K562 (cell line): Measurements from ENCODE around the gene CLEC2L. TPM values are rescaled to one million over a fixed set of nuclear protein-coding genes. Genes with fewer than 3 reads are reported as not detected.

Source experiments
- ASH1L ChIP-seq: fragments of 450-650 bp; IDR thresholded peaks from 2 replicates; pipeline ENCODE4 v1.6.1; 2018; ENCODE audit warnings: borderline replicate concordance, mild to moderate bottlenecking, low read depth; ENCODE audit not compliant: partially characterized antibody
- BMI1 ChIP-seq: fragments of 150-350 bp; IDR thresholded peaks from 2 replicates; pipeline ENCODE4 v1.6.1; 2014; ENCODE audit warnings: low read length
- FOXJ3 ChIP-seq: sonication (generic); formaldehyde crosslinking; IDR thresholded peaks from 2 replicates; pipeline ENCODE4 v1.4.0; 2020; ENCODE audit warnings: mild to moderate bottlenecking, missing genetic modification reagents
- HEY1 ChIP-seq: fragments of 250-450 bp; sonication (Bioruptor Pico); IDR thresholded peaks from 2 replicates; pipeline ENCODE4 v1.5.0; 2020; ENCODE audit warnings: mild to moderate bottlenecking, moderate library complexity, borderline replicate concordance
- IRF2 ChIP-seq: sonication (generic); formaldehyde crosslinking; IDR thresholded peaks from 2 replicates; pipeline ENCODE4 v1.8.1; 2022; ENCODE audit warnings: mild to moderate bottlenecking, missing genetic modification reagents
- KLF16 ChIP-seq: IDR thresholded peaks from 2 replicates; pipeline ENCODE4 v1.6.1; 2016; ENCODE audit warnings: antibody characterized with exemption
- NR2F6 ChIP-seq: fragments of 450-650 bp; formaldehyde crosslinking; IDR thresholded peaks from 2 replicates; pipeline ENCODE4 v1.4.0; 2020; ENCODE audit warnings: mild to moderate bottlenecking
- RAD51 ChIP-seq: fragments of 450-650 bp; IDR thresholded peaks from 2 replicates; pipeline ENCODE4 v1.7.1; 2016; ENCODE audit warnings: low read depth, mild to moderate bottlenecking, borderline replicate concordance
- SNRNP70 ChIP-seq: fragments of 200-400 bp; formaldehyde crosslinking; optimal IDR thresholded peaks from 2 replicates; pipeline ENCODE3; 2017; ENCODE audit warnings: low read depth, low read length
- TCFL5 ChIP-seq: fragments of 250-450 bp; sonication (Bioruptor Pico); conservative IDR thresholded peaks from 2 replicates; pipeline ENCODE4 v1.6.1; 2021; ENCODE audit warnings: mild to moderate bottlenecking, moderate library complexity, matching md5 sums
- TEAD1 ChIP-seq, 2 experiments: fragments of 450-650 bp in 1 of 2; sonication (generic) in 1 of 2; formaldehyde crosslinking; IDR thresholded peaks; 2 replicates each; pipeline versions ENCODE4 v1.4.0 to v1.8.0; 2020 to 2022; ENCODE audit warnings: mild to moderate bottlenecking in 2 of 2, missing genetic modification reagents in 1 of 2
- ZNF263 ChIP-seq: sonication (generic); formaldehyde crosslinking; IDR thresholded peaks from 2 replicates; pipeline ENCODE4 v1.8.0; 2022; ENCODE audit warnings: mild to moderate bottlenecking, missing genetic modification reagents, borderline replicate concordance
- ZNF717 ChIP-seq: fragments of 250-450 bp; sonication (Bioruptor Pico); IDR thresholded peaks from 2 replicates; pipeline ENCODE4 v1.5.0; 2021
- polyA plus RNA-seq, 8 experiments: library from polyadenylated mRNA; depleted of rRNA in 4 of 8; stranded (reverse) in 5 of 8; unstranded in 3 of 8; fragments of >200 nt; fragmentation: Nextera tagmentation in 2 of 8; fragmentation: Illumina TruSeq in 1 of 8; extraction: Ambion mirVana in 2 of 8; extraction: Trizol in 1 of 8; gene quantifications; 2 replicates each; pipeline versions ENCODE4 v1.2.1 to v1.2.3, GENCODE V29; 2011 to 2014; ENCODE audit warnings: inconsistent platforms in 1 of 8, missing spikeins in 1 of 8
- total RNA-seq, 7 experiments: library from RNA; depleted of rRNA in 6 of 7; stranded (reverse); fragments of >200 nt in 6 of 7; fragmentation: Illumina TruSeq in 2 of 7; extraction: Trizol in 2 of 7; gene quantifications; 2 replicates each; pipeline versions ENCODE4 v1.2.1 to v1.2.3, GENCODE V29; 2011 to 2021; ENCODE audit warnings: low replicate concordance in 1 of 7
- TF ChIP-seq, protein P1 (sequence below): fragments of 200-800 bp; sonication (Bioruptor generic); IDR thresholded peaks from 2 replicates; pipeline ENCODE4 v1.6.1; 2017; ENCODE audit warnings: missing genetic modification characterization, missing compliant biosample characterization
- TF ChIP-seq, protein P2 (sequence below): fragments of 450-650 bp; formaldehyde crosslinking; IDR thresholded peaks from 2 replicates; pipeline ENCODE4 v1.4.0; 2020; ENCODE audit warnings: mild to moderate bottlenecking, mixed read lengths
- TF ChIP-seq, protein P3 (sequence below): sonication (generic); formaldehyde crosslinking; IDR thresholded peaks from 2 replicates; pipeline ENCODE4 v1.8.0; 2022; ENCODE audit warnings: missing genetic modification reagents, mild to moderate bottlenecking, borderline replicate concordance
- TF ChIP-seq, protein P4 (sequence below), 2 experiments: IDR thresholded peaks in 1 of 2; conservative IDR thresholded peaks in 1 of 2; 2 replicates each; pipeline ENCODE4 v1.6.1; 2016; ENCODE audit warnings: low read depth in 2 of 2, mild to moderate bottlenecking in 1 of 2, missing compliant biosample characterization in 1 of 2, missing genetic modification characterization in 1 of 2, moderate library complexity in 1 of 2
- TF ChIP-seq, protein P5 (sequence below): sonication (generic); formaldehyde crosslinking; IDR thresholded peaks from 2 replicates; pipeline ENCODE4 v1.9.0; 2022; ENCODE audit warnings: mild to moderate bottlenecking, missing genetic modification reagents

CLEC2L gene
- total and polyA plus RNA-seq, 9 of the 15 experiments (the other 6 are each of a cell fraction or from before 2014, with no cell fraction given) = 0.84 to 5.5 (median 1.8) TPM

DNA sequence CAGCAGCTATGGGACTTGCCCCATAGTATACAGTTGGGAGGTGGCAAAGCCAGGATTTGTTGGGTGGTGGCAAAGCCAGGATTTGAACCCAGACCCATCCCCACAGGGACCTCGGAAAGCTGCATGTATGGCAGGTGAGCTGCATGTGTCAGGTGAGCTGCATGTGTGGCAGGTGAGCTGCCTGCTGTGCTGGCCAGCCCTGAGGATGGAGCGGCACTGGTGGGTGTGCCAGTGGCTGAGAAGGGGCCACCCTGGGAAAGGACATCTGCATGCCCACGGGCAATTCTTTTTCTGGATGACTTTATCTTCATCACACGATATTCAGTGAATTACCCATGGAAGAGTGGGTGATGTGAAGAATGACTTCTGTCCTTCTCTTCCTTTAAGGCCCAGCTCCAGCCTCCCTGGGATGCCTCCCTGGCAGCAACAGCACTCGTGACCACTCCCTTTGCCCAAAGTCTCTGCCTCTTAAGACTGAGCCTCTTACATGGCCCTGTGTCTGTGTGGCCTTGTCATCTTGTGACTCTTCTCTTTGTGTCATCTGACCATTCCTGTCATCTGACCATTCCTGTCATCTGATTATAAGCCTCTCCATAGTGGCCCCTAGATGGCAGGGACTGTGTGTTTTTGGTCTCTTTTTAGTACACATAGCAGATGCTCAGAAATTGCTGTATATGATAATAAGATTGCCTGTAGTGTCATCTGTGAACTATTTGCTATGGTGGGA lies 25.0 kb downstream of the CLEC2L start (continued):
- TF ChIP-seq, protein P1, sequence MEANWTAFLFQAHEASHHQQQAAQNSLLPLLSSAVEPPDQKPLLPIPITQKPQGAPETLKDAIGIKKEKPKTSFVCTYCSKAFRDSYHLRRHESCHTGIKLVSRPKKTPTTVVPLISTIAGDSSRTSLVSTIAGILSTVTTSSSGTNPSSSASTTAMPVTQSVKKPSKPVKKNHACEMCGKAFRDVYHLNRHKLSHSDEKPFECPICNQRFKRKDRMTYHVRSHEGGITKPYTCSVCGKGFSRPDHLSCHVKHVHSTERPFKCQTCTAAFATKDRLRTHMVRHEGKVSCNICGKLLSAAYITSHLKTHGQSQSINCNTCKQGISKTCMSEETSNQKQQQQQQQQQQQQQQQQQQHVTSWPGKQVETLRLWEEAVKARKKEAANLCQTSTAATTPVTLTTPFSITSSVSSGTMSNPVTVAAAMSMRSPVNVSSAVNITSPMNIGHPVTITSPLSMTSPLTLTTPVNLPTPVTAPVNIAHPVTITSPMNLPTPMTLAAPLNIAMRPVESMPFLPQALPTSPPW (CRISPR knock-in tag) = no peak
- TF ChIP-seq, protein P2, sequence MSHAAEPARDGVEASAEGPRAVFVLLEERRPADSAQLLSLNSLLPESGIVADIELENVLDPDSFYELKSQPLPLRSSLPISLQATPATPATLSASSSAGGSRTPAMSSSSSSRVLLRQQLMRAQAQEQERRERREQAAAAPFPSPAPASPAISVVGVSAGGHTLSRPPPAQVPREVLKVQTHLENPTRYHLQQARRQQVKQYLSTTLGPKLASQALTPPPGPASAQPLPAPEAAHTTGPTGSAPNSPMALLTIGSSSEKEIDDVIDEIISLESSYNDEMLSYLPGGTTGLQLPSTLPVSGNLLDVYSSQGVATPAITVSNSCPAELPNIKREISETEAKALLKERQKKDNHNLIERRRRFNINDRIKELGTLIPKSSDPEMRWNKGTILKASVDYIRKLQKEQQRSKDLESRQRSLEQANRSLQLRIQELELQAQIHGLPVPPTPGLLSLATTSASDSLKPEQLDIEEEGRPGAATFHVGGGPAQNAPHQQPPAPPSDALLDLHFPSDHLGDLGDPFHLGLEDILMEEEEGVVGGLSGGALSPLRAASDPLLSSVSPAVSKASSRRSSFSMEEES = peak; percentile 53
- TF ChIP-seq NR2F6 (CRISPR knock-in tag) = no peak
- TF ChIP-seq, protein P3, sequence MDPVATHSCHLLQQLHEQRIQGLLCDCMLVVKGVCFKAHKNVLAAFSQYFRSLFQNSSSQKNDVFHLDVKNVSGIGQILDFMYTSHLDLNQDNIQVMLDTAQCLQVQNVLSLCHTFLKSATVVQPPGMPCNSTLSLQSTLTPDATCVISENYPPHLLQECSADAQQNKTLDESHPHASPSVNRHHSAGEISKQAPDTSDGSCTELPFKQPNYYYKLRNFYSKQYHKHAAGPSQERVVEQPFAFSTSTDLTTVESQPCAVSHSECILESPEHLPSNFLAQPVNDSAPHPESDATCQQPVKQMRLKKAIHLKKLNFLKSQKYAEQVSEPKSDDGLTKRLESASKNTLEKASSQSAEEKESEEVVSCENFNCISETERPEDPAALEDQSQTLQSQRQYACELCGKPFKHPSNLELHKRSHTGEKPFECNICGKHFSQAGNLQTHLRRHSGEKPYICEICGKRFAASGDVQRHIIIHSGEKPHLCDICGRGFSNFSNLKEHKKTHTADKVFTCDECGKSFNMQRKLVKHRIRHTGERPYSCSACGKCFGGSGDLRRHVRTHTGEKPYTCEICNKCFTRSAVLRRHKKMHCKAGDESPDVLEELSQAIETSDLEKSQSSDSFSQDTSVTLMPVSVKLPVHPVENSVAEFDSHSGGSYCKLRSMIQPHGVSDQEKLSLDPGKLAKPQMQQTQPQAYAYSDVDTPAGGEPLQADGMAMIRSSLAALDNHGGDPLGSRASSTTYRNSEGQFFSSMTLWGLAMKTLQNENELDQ (CRISPR knock-in tag) = no peak
- TF ChIP-seq IRF2 (CRISPR knock-in tag) = no peak
- TF ChIP-seq RAD51 = peak; percentile 83
- TF ChIP-seq KLF16 = no peak
- TF ChIP-seq TEAD1 (CRISPR knock-in tag; IDR thresholded peaks at IDR 0.05) = 0 out of 4 replicates have a peak, but pooled peaks of 1 of the 2 experiments have one; percentile 33
- TF ChIP-seq, protein P4, sequence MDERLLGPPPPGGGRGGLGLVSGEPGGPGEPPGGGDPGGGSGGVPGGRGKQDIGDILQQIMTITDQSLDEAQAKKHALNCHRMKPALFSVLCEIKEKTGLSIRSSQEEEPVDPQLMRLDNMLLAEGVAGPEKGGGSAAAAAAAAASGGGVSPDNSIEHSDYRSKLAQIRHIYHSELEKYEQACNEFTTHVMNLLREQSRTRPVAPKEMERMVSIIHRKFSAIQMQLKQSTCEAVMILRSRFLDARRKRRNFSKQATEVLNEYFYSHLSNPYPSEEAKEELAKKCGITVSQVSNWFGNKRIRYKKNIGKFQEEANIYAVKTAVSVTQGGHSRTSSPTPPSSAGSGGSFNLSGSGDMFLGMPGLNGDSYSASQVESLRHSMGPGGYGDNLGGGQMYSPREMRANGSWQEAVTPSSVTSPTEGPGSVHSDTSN (CRISPR knock-in tag; IDR thresholded peaks at IDR 0.05; ENCODE audit: low read depth) = no peak
- TF ChIP-seq, protein P4 (tag; conservative IDR thresholded peaks at IDR 0.05; ENCODE audit: low read depth) = no peak
- no peak for TF ChIP-seq SNRNP70
- 0 out of 2 replicates have a peak, but pooled peaks have one; percentile 16 for TF ChIP-seq HEY1 (CRISPR knock-in tag)
- TF ChIP-seq ASH1L = no peak
- TF ChIP-seq TCFL5 (CRISPR knock-in tag) = no peak
- no peak for TF ChIP-seq ZNF717
- TF ChIP-seq FOXJ3 = no peak
- TF ChIP-seq, protein P5, sequence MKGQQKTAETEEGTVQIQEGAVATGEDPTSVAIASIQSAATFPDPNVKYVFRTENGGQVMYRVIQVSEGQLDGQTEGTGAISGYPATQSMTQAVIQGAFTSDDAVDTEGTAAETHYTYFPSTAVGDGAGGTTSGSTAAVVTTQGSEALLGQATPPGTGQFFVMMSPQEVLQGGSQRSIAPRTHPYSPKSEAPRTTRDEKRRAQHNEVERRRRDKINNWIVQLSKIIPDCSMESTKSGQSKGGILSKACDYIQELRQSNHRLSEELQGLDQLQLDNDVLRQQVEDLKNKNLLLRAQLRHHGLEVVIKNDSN (CRISPR knock-in tag) = peak; percentile 79
- TF ChIP-seq BMI1 = no peak
- TF ChIP-seq ZNF263 (CRISPR knock-in tag) = no peak
